Measurements from ENCODE around the gene F2RL2.

F2RL2 gene

DNA sequence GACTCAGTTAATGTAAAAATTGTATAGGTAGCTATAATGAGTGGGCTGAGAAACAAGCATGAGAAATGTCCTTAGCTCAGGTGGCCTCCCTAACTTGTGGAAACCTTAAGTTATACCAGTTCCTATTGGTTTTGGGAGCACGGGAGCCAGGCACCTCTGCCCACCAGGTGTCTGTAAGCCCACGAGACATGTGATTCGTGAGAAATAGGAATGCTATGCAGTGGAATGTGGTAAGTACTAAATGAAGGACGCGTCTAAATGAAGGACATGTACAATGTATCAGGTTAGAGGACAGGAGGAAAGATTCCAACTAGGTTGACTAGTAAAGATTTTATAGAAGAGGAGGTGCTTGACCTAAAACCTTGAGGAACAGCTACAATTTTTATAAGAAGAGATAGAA lies 46.0 kb upstream of the F2RL2 start:
- H3K9me3 ChIP-seq (ENCODE audit: insufficient read depth, low read length, severe bottlenecking), result no peaks in the 10 kb centered on the region
- no peaks in the 10 kb centered on the region for H3K4me1 ChIP-seq (ENCODE audit: insufficient read depth, low read length)
- H4K20me1 ChIP-seq (ENCODE audit: insufficient read depth, low read length), result no peaks in the 10 kb centered on the region
- no peaks in the 10 kb centered on the region for H3K36me3 ChIP-seq (ENCODE audit: insufficient read depth, low read length)
- no peak overlapping the region for H3K4me3 ChIP-seq (ENCODE audit: low read depth in 1 of 2, low read length in 2 of 2)
- no peaks in the 10 kb centered on the region for H3K79me2 ChIP-seq (ENCODE audit: insufficient read depth, low read length)
- no peaks in the 10 kb centered on the region for H3K27me3 ChIP-seq (ENCODE audit: insufficient read depth, low read length, poor library complexity)
- ATAC-seq (ENCODE audit: insufficient read depth, low read depth) (no peak), DNase-seq (no peak)
- no peak overlapping the region for H3K4me2 ChIP-seq (ENCODE audit: insufficient read depth, low read length)
- TF ChIP-seq EZH2 (IDR thresholded peaks at IDR 0.05; ENCODE audit: borderline replicate concordance, low read depth, low read length, severe bottlenecking), result no peak
- TF ChIP-seq, protein P1, sequence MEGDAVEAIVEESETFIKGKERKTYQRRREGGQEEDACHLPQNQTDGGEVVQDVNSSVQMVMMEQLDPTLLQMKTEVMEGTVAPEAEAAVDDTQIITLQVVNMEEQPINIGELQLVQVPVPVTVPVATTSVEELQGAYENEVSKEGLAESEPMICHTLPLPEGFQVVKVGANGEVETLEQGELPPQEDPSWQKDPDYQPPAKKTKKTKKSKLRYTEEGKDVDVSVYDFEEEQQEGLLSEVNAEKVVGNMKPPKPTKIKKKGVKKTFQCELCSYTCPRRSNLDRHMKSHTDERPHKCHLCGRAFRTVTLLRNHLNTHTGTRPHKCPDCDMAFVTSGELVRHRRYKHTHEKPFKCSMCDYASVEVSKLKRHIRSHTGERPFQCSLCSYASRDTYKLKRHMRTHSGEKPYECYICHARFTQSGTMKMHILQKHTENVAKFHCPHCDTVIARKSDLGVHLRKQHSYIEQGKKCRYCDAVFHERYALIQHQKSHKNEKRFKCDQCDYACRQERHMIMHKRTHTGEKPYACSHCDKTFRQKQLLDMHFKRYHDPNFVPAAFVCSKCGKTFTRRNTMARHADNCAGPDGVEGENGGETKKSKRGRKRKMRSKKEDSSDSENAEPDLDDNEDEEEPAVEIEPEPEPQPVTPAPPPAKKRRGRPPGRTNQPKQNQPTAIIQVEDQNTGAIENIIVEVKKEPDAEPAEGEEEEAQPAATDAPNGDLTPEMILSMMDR (IDR thresholded peaks at IDR 0.05; ENCODE audit: borderline replicate concordance, extremely low read depth, low read length, poor library complexity, severe bottlenecking), result no peak
- H3K9ac ChIP-seq (ENCODE audit: low read depth, low read length), result no peak overlapping the region
- no peak overlapping the region for H2AFZ ChIP-seq (ENCODE audit: low read depth, low read length)
- H3K27ac ChIP-seq (ENCODE audit: low read length), result no peak overlapping the region

DNA sequence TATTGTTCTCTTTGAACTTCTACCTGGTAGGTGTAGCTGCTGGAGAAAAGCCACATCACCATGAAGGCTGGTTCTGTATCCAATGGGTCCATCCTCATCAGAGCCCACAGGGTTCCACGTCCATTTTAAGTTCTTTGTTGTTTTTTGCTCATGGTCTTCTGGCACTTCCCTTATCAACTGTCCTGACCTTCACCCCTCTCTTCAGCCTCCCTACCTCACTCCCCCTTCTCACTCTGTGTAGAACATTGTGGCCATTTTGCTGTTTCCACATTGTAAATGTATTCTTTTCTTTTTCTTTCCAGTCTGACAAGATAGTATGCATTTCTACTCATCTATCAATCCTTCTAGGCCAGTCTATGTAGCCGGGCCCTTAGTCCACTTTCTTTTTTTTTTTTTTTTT lies 44.3 kb upstream of the F2RL2 start:
- no peak for DNase-seq
- no peak overlapping the region for H3K27ac ChIP-seq (ENCODE audit: low read length)
- H3K9ac ChIP-seq (ENCODE audit: low read depth, low read length), result no peak overlapping the region
- H3K4me3 ChIP-seq (ENCODE audit: low read depth in 1 of 2, low read length in 2 of 2), result no peak overlapping the region
- no peaks in the 10 kb centered on the region for H3K9me3 ChIP-seq (ENCODE audit: insufficient read depth, low read length, severe bottlenecking)
- no peak for ATAC-seq (ENCODE audit: insufficient read depth, low read depth)
- TF ChIP-seq, protein P1 (IDR thresholded peaks at IDR 0.05; ENCODE audit: borderline replicate concordance, extremely low read depth, low read length, poor library complexity, severe bottlenecking), result no peak
- no peak for TF ChIP-seq EZH2 (IDR thresholded peaks at IDR 0.05; ENCODE audit: borderline replicate concordance, low read depth, low read length, severe bottlenecking)
- H2AFZ ChIP-seq (ENCODE audit: low read depth, low read length), result no peak overlapping the region
- no peaks in the 10 kb centered on the region for H3K36me3 ChIP-seq (ENCODE audit: insufficient read depth, low read length)
- no peaks in the 10 kb centered on the region for H4K20me1 ChIP-seq (ENCODE audit: insufficient read depth, low read length)
- no peak overlapping the region for H3K4me2 ChIP-seq (ENCODE audit: insufficient read depth, low read length)
- no peaks in the 10 kb centered on the region for H3K4me1 ChIP-seq (ENCODE audit: insufficient read depth, low read length)
- H3K27me3 ChIP-seq (ENCODE audit: insufficient read depth, low read length, poor library complexity), result no peaks in the 10 kb centered on the region
- H3K79me2 ChIP-seq (ENCODE audit: insufficient read depth, low read length), result no peaks in the 10 kb centered on the region

DNA sequence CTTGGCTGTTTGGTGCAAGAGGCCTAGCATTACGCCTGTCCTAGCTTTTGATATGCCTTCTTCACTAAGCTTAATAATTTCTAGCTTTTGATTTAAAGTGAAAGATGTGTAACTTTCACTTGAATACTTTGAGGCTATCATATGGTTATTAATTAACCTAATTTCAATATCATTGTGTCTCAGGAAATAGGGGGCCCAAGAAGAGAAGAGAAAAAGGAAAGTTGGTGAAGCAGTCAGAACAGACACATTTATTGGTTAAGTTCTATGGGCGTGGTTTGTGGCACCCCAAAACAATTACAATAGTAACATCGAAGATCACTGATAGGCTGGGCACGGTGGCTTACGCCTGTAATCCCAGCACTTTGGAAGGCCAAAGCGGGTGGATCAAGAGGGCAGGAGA lies 40.9 kb upstream of the F2RL2 start:
- no peak overlapping the region for H2AFZ ChIP-seq (ENCODE audit: low read depth, low read length)
- no peaks in the 10 kb centered on the region for H3K36me3 ChIP-seq (ENCODE audit: insufficient read depth, low read length)
- H4K20me1 ChIP-seq (ENCODE audit: insufficient read depth, low read length), result no peaks in the 10 kb centered on the region
- no peak overlapping the region for H3K4me3 ChIP-seq (ENCODE audit: low read depth in 1 of 2, low read length in 2 of 2)
- ATAC-seq (ENCODE audit: insufficient read depth, low read depth), result no peak
- no peaks in the 10 kb centered on the region for H3K4me1 ChIP-seq (ENCODE audit: insufficient read depth, low read length)
- no peak overlapping the region for H3K27ac ChIP-seq (ENCODE audit: low read length)
- H3K9me3 ChIP-seq (ENCODE audit: insufficient read depth, low read length, severe bottlenecking), result no peaks in the 10 kb centered on the region
- no peaks in the 10 kb centered on the region for H3K79me2 ChIP-seq (ENCODE audit: insufficient read depth, low read length)
- DNase-seq, result no peak
- no peak overlapping the region for H3K9ac ChIP-seq (ENCODE audit: low read depth, low read length)
- no peaks in the 10 kb centered on the region for H3K27me3 ChIP-seq (ENCODE audit: insufficient read depth, low read length, poor library complexity)
- TF ChIP-seq EZH2 (IDR thresholded peaks at IDR 0.05; ENCODE audit: borderline replicate concordance, low read depth, low read length, severe bottlenecking), result no peak
- TF ChIP-seq, protein P1 (IDR thresholded peaks at IDR 0.05; ENCODE audit: borderline replicate concordance, extremely low read depth, low read length, poor library complexity, severe bottlenecking), result no peak
- H3K4me2 ChIP-seq (ENCODE audit: insufficient read depth, low read length), result no peak overlapping the region

DNA sequence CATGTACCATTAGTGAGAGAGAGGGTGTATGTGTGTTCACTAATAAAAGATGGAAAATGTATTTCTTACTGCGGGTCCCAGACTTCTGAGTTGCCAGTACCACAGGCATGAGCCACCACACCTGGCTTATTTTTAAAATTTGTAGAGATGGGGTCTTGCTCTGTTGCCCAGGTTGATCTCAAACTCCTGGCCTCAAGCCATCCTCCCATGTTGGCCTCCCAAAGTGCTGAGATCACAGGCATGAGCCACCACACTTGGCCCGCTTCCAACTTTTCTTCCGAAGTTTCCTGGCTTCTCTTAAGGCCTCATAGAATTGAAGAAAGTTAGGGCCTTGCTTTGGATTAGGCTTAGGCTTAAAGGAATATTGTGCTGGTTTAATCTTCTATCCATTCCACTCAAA lies 40.4 kb upstream of the F2RL2 start:
- H3K9me3 ChIP-seq (ENCODE audit: insufficient read depth, low read length, severe bottlenecking), result no peaks in the 10 kb centered on the region
- H3K36me3 ChIP-seq (ENCODE audit: insufficient read depth, low read length), result no peaks in the 10 kb centered on the region
- H3K79me2 ChIP-seq (ENCODE audit: insufficient read depth, low read length), result no peaks in the 10 kb centered on the region
- H3K9ac ChIP-seq (ENCODE audit: low read depth, low read length), result no peak overlapping the region
- no peak overlapping the region for H3K4me2 ChIP-seq (ENCODE audit: insufficient read depth, low read length)
- ATAC-seq (ENCODE audit: insufficient read depth, low read depth) (no peak), DNase-seq (no peak)
- H3K27me3 ChIP-seq (ENCODE audit: insufficient read depth, low read length, poor library complexity), result no peaks in the 10 kb centered on the region
- no peak overlapping the region for H3K4me3 ChIP-seq (ENCODE audit: low read depth in 1 of 2, low read length in 2 of 2)
- H3K27ac ChIP-seq (ENCODE audit: low read length), result no peak overlapping the region
- no peaks in the 10 kb centered on the region for H4K20me1 ChIP-seq (ENCODE audit: insufficient read depth, low read length)
- H2AFZ ChIP-seq (ENCODE audit: low read depth, low read length), result no peak overlapping the region
- H3K4me1 ChIP-seq (ENCODE audit: insufficient read depth, low read length), result no peaks in the 10 kb centered on the region
- TF ChIP-seq, protein P1 (IDR thresholded peaks at IDR 0.05; ENCODE audit: borderline replicate concordance, extremely low read depth, low read length, poor library complexity, severe bottlenecking), result no peak
- TF ChIP-seq EZH2 (IDR thresholded peaks at IDR 0.05; ENCODE audit: borderline replicate concordance, low read depth, low read length, severe bottlenecking), result no peak
